GM19023 (cell line): ENCODE results near the gene SLC36A1.
A peak's percentile ranks its signal among the peaks of the same experiment; 100 is the strongest.
"Not testable (repeated sequence)": the region's sequence is repeated elsewhere in the genome, so short reads cannot be mapped to it uniquely, and the experiment has no call there.

Source experiments
- ATAC-seq: cut with Tn5 transposase; IDR thresholded peaks from one replicate; pipeline ENCODE4 v1.9.1; 2021; ENCODE audit warnings: mild to moderate bottlenecking, moderate library complexity; ENCODE audit not compliant: unreplicated experiment

SLC36A1 gene

DNA sequence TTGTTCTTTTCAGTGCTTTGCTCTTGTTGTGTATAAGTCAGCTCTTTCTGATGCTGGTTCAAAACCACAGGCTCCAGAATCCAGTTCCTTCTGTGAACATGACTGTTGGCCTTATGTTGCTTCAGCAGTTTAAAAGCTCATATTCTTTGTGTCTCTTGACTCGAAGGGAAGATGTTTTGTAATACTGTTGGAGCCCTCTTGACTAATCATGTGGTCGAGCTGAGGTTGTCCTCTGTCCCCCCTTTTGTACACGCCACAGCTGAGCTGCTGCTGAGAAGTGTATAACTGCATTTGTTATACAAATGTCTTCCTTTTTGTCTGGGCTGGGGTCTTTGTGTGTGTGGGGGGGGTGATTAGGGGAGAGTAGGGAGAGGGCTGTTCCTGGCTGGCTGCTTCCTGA, 35.8 kb downstream of the SLC36A1 start:
- ATAC-seq: no peak

DNA sequence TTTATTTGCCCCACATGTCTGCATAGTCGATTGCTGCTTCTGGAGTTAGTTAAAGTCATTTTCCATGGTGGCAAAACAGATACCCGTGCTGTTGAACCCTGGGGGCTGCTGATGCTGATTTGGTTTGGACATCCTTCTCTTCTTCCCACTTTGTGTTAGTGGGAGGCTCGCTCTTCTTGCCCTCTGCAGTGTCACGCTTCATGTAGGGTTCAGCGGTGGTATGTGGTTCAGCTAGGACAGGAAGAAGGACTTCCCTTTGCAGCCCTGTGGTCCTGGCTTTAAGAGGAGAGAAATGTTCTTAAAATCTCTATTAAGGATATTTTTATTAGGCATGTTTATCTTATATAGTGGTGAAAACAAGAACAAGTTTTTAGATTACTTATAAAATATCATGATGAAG, 36.2 kb downstream of the SLC36A1 start:
- ATAC-seq: no peak

DNA sequence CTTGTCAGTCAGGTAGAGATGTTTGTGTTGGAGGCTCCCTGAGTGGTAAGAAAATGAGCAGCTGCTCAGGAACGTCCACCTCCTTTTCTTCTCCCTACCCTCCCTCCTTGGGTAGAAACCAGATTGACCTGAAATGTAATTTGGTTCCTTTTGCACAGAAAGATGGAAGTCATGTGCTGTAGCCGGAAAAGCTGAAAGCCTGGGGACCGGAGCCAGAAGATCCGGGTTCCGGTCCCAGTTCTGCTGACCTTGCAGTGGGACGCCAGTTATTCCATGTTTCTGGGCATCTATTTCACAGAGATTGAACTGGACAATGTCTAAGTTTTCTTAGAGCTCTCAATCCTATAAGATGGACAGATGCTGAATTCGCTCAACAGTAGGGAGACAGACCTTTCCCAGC, 40.1 kb downstream of the SLC36A1 start:
- no peak for ATAC-seq

DNA sequence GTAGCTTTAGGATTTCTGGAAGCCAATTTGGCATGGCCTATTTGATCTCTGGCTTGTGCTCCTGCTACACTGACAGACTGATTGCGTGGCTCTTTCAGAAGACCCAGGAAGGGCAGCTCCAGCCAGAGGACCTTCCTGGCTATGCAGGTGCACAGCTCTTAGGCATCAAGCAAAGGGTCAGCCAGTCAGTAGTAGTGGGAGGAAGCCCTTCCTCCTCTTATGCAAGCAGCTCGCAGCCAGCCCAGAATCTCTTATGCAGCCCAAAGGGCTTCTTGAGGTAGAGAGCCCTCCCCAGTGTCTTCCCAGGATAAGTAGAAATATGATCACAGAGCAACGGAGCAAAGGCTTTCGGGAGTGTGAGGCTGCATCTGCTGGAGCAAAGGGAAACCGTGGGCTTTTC, 43.2 kb downstream of the SLC36A1 start:
- ATAC-seq: no peak

DNA sequence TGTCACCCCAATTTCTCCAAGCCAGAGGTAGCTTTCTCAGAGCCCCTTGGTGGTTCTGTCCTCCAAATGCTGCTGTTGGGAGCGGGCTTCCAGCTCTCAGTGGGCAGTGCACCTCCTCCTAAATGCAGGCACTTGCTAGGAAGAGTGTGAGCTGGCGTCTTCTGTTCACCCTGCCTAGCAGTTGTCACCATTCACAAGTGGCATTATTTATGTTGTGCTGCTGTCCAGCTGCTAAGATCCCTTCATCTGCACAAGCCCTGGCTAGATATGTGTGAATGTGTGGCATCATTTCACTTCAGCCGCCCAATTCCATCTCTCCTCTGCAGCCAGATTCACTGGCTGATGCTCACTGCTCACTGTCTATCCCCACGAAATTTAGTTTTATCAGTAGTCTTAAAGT, 43.7 kb downstream of the SLC36A1 start:
- ATAC-seq: no peak

DNA sequence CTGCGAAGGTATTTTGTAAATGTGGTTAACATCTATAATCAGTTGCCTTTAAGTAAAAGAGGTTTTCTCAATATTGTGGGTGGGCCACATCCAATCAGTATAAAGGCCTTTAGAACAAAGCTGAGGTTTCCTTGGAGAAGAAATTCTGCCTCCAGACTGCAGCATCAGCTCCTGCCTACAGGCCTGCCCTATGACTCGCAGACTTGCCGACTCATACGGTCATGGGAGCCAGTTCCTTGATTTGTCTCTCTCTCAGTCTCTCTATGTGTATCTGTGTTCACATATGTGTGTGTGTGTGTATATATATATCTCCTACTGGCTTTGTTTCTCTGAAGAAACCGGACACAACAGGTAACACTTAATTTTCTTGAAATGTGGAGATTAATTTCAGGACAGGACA, 45.3 kb downstream of the SLC36A1 start:
- no peak for ATAC-seq

DNA sequence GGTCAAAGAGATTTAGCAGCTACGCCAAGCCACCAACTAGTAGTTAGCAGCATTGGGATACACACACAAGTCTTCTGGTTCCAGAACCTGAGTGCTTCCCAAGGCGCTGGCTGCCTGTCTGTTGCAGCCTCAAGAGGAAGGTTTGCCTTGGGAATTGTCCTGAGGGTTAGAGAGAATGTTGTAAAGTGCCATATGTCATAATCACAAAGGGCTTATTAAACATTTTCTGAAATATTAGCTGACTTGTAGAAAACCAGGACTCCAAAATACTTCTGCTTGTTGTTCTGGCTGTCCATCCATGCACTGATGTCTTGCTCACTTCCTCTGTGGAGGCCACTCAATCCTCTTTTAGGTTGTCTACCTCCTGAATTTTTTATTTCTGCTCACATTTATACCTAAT, 46.3 kb downstream of the SLC36A1 start:
- no peak for ATAC-seq

DNA sequence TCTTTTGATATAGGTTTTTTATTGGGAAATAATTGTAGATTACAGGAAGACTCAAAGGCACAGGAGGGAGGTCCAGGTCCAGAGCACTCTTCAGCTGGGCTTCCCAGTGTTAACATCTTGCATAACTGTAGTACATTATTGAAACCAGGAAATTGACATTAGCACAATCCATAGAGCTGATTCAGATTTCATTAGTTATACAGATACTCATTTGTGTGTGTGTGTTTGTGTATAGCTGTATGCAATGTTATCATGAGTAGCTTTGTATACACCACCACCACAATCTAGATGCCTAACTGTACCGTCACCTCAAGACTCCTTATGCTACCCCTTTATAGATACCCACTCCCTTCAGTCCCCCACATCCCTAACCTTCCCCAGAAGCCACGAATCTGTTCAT, 47.9 kb downstream of the SLC36A1 start:
- no peak for ATAC-seq

DNA sequence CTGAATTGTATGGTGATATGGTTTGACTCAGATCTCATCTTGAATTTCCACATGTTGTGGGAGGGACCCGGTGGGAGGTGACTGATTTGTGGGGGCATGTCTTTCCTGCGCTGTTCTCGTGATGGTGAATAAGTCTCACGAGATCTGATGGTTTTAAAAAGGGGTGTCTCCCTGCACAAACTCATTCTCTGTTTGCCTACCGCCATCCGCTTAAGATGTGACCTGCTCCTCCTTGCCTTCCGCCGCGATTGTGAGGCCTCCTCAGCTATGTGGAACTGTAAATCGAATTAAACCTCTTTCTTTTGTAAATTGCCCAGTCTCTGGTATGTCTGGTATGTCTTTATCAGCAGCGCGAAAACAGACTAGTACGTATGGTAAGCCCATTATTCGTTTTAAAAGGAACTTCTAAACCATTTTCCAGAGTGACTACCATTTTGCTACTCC, 48.7 kb downstream of the SLC36A1 start:
- no peak for ATAC-seq

DNA sequence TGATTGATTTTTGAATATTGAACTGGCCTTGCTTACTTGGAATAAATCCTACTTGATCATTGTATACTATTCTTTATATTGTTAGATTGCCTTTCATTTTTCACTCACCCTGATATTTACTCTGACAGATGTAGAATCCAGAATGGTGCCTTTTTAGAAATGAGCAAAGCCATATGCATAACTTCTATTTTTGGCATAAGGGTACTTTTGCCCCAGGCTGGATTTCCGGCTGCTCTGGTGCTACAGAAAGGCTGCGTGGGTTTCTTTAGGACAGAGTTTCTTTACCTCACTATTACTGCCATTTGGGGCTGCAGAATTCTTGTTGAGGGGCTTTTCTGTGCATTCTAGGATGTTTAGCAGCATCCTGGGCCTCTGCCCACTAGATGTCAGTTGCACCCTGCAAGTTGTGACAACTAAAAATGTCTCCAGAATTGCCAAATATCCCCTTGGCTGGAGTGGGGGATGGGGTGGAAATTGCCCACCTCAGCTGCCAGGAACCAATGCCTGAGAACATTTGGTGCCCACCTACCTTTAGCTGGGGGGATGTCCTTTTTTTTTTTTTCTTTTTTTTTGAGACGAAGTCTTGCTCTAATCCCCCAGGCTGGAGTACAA, 50.1 kb downstream of the SLC36A1 start:
- ATAC-seq: no peak

DNA sequence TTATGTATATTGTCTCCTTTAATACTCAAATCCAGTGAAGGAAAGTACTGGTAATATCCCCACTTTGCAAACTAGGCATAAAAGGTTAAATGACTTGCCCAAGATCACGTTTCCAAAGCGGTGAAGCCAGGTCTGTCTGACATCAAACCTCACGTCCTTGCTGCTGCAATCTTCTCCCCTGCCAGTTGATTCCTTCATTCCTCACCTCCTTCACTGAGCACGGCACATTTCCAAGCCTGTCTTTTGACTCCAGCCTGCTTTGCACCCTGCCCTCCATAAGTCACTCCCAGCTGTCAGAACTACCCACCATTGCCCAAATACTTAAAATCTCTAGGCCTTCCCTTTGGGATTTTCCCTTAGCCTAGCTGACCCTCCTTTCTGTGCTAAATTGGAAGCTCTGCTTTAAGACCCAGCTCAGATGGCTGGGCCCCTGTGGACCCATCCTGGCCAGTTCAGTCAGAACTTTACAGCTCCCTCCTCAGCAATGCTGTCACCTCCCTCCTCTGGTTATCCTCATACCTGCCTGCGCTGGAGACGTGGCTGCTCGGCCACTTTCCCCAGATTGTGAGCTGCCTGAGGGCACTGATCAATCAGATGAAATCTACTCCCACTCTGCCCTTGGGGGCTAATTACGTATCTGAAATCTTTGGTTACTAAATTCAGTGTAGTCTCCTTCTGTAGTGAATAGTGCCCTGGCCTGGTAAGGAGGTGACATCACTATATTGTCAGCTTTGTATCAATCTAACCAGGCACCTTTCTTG, 51.2 kb downstream of the SLC36A1 start:
- no peak for ATAC-seq

DNA sequence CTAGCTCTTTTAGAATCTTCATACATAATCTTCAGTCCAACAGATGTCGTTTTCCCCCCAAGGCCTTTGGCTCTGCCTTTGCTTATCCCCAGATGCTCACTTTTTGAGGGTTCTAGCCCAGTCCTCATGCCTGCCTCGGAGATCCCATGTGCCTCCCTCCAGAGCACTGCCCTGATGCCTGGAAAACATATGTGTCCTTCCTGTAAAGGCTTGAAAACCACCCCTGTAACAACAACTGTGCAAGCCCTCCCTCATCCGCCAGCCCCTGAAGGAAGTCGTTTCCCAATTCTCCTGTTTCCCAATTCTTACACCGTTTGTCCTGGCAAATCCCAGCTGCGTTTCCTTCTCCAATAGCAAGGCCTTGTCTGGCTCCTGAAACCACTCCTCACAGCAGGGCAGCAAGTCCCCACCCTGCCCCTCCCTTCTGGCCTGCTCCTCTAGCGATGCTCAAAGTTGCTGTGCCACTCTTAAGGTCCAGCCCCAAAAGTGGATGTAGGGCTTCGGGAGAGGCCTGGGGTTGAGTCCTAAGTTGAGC, 52.2 kb downstream of the SLC36A1 start:
- no peak for ATAC-seq

DNA sequence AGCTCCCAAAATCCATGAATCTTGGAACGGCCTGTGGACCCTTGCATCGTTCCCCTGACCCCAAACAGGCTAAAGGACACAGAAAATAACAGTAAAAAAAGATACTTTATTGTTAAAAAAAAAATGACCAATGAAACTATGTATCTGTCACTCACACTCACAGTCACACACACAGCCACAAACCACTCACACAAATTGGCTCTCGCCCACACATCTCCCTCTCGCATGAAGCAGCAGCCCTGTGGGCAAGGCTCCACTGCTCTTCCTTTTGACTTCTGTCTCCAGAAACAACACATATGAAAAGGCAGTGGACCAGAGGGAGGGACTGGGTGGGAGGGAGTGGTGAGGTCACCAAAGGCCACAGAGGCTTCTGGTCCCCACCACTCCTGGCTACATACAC, 56.6 kb downstream of the SLC36A1 start:
- ATAC-seq: peak; percentile 38

DNA sequence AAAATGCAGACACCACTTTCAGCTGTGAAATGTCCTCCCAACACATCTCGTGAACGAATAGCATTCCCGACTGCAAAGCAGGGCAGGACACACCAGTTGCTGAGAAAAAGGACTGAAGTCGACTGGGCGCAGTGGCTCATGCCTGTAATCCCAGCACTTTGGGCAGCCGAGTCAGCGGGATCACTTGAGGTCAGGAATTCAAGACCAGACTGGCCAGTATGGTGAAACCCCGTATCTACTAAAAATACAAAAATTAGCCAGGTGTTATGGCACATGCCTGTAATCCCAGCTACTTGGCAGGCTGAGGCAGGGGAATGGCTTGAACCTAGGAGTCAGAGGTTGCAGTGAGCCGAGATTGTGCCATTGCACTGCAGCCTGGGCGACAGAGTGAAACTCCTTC, 60.9 kb downstream of the SLC36A1 start:
- not testable (repeated sequence) for ATAC-seq

DNA sequence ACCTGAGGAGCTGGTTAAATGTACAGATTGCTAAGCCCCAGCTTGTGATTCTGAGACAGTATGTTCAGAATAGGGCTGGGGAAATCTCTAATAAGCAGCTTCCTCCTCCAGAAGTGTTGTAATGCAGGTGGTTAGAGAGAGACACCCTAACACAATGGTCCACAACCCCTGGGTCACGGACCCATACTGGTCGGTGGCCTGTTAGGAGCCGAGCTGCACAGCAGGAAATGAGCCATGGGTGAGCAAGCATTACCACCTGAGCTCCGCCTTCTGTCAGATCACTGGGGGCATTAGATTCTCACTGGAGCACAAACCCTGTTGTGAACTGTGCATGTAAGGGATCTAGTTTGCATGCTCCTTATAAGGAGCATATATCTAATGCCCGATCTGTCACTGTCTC, 61.8 kb downstream of the SLC36A1 start:
- no peak for ATAC-seq

DNA sequence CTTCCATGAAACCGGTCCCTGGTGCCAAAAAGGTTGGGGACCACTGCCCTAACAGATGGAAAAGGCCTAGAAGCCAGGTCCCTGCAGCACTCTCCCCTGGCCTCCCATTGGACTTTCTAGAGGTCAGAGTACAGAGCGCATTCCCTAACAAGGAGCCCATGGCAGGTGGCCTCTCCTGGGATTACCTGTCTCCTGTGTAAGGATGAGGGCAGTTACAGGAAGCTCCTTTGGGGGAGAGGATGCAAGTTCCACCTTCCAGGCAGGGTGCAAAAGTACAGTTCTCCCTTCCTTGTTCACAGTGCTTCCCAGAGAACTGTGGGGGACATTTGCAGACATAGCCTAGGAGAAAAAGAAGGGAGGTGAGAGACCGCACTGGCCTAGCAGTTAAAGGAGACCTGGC, 62.4 kb downstream of the SLC36A1 start:
- no peak for ATAC-seq

DNA sequence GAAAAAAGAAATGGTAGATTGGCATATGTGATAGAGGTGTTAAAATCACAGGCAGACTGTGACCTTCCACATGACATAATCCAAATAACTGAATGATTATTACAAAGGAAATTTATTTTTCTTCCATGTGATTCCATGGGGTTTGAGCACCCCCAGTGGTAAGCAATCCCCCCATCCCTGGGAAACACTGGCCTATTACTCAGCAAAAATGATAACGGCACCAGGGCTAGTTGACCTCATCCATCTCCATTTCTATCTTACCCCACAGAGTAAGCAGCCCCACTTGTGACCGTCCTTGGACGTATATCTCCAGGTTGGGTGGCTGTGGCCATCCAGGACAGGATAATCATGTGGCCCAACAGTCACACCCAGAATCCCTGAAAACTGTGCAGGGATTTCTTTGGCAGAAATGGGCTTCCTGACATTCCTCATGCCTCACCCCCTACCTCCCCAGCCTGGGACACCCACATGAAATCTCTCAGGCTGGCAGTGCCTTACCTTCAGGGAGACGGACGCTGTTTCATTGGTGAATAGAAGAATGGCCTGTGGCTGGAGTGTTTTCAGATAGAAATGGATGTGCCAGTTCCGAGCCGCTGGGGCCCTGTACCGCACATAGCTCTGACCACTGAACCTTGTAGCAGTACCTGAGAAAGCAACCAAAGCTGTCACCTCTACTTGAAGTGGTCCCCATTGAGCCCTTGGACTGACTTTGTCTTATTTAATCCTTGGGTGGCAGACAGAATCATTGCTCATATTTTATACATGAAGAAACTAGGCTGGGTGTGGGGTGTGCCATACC, 69.9 kb downstream of the SLC36A1 start:
- no peak for ATAC-seq

DNA sequence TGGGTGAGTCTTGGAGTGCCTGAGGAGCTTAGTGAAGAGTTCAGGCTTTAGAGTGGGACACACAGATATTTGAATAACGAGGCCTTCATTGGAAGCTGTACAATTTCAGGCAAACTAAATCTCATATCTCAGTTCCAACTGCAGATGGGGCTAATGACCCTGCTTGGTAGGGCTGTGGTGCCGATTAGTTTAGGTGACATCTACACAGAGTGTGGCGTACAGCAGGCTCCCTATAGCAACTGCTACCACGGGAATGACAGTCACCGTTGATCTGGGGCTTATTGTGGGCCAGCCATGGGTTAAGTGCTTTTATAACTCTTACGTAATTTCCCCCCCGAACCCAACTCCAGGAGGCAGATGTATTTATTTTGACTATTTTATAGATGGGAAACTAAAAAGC, 72.9 kb downstream of the SLC36A1 start:
- ATAC-seq: no peak

DNA sequence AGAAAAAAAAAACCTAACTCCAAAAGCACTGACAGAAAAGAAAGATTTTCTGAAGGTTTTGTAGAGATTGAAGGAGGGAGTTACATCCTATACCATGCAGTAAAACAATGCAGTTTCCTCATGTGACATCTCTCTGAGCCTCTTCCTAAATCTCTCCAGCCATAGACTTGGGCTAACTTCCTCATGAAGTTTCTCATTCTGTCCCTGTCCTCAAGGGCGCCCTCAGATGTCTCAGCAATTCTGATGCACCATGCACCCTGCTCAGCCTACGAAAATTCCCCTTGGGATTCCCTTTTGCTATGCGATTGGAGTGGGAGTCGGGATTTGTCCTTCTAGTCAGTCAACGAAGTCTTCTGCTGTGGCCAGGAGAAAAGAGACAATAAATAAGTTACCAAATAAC, 74.8 kb downstream of the SLC36A1 start:
- ATAC-seq: no peak

DNA sequence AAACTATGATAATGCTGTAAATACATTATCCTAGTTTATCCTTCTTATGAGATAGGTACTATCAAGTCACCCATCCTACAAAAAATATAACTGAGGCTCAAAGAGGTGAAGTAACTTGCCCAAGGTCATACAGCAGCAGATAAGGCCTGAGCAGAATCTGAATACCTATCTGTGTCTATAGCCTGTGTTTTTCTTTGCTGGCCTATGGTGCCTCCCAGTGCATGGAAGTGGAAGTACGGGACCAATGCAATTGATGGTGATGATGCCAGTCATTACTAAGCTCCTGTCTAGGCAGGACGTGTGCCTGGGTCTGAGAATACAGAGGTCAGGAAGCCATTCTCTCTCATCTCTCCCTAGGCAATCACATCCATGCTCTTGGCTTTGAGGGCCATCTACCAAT, 75.9 kb downstream of the SLC36A1 start:
- peak; percentile 71 for ATAC-seq

DNA sequence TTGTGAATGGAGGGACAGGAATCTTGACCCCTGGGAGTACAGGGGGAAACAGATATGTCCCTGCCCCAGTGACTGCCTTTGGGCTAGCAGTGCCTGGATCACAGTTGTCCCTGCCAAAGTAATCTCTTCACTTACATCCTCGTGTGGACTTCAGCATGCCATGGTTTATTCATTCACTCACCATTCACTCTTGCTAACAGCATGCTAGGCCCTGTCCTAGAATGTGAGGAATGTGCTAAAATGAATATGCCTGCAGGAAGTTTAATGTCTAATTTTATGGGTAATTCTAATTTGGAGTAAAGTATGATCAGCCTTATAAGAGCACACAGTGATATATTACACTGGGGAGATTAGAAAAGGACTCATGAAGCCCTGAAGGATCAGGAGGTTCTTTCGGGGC, 80.8 kb downstream of the SLC36A1 start:
- ATAC-seq: no peak

DNA sequence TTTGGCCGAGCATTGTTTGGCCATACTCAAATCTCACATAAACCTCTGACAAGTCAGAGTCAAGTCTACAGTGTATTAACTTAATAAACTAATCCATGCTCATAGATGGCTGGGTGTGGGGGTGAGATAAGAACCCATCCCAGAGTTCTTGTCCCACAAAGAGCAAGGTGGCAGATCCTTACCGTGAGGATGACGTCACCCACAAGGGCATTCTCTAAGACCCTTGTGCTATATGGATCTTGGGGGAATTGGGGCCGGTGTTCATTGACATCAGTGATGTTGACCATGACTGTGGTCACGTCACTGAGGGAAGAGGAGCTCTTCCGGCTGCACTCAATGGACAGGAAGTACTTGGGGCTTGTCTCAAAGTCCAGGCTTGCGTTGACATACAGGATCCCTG, 81.6 kb downstream of the SLC36A1 start:
- ATAC-seq: no peak
